Neural progenitor cell (in vitro differentiated cells): ENCODE data around the gene PSD4. TPM values are rescaled to one million over a fixed set of nuclear protein-coding genes. Genes with fewer than 3 reads are reported as not detected.

Source experiments
- DNase-seq: peaks from one replicate; pipeline ENCODE4 v3.0.0-alpha.2; 2016; ENCODE audit warnings: low spot score
- H2AFZ ChIP-seq: fragments of 200-600 bp; sonication (generic); replicated peaks from 2 replicates; pipeline ENCODE4 v1.6.1; 2016; ENCODE audit warnings: antibody characterized with exemption
- H3F3A ChIP-seq: fragments of 200-600 bp; sonication (generic); 2 replicates; pipeline ENCODE4 v1.6.1; 2016; ENCODE audit warnings: antibody characterized with exemption, low read depth
- H3K27ac ChIP-seq: fragments of 200-600 bp; sonication (generic); 2 replicates; pipeline ENCODE4 v1.5.1; 2016; ENCODE audit warnings: mild to moderate bottlenecking
- H3K27me3 ChIP-seq: fragments of 200-600 bp; sonication (generic); 2 replicates; pipeline ENCODE4 v1.6.1; 2016; ENCODE audit warnings: mild to moderate bottlenecking, moderate library complexity
- H3K36me3 ChIP-seq: fragments of 200-600 bp; sonication (generic); 2 replicates; pipeline ENCODE4 v1.5.1; 2016
- H3K4me1 ChIP-seq: fragments of 200-600 bp; sonication (generic); 2 replicates; pipeline ENCODE4 v1.6.1; 2016; ENCODE audit warnings: mixed run types
- H3K4me2 ChIP-seq: fragments of 200-600 bp; sonication (generic); 2 replicates; pipeline ENCODE4 v1.6.1; 2016
- H3K4me3 ChIP-seq: fragments of 200-600 bp; sonication (generic); 2 replicates; pipeline ENCODE4 v1.5.1; 2016
- H3K79me2 ChIP-seq: fragments of 200-600 bp; sonication (generic); 2 replicates; pipeline ENCODE4 v1.6.1; 2016; ENCODE audit warnings: low read depth
- H3K9ac ChIP-seq: fragments of 200-600 bp; sonication (generic); 2 replicates; pipeline ENCODE4 v1.6.1; 2016
- H3K9me3 ChIP-seq: fragments of 200-600 bp; sonication (generic); 2 replicates; pipeline ENCODE4 v1.5.1; 2016; ENCODE audit warnings: low read depth
- H4K20me1 ChIP-seq: fragments of 200-600 bp; sonication (generic); 2 replicates; pipeline ENCODE4 v1.6.1; 2016; ENCODE audit warnings: low read depth
- H3K27ac Mint-ChIP-seq: 3 replicates; pipeline ENCODE4 v1.8.0; 2021; ENCODE audit warnings: mixed read lengths
- H3K27me3 Mint-ChIP-seq: 2 replicates; pipeline ENCODE4 v1.8.0; 2022; ENCODE audit warnings: low read depth, mild to moderate bottlenecking, inconsistent platforms, moderate library complexity, mixed read lengths; ENCODE audit not compliant: insufficient read depth
- H3K36me3 Mint-ChIP-seq: 3 replicates; pipeline ENCODE4 v1.8.0; 2021; ENCODE audit warnings: mixed read lengths
- H3K4me1 Mint-ChIP-seq: 3 replicates; pipeline ENCODE4 v1.8.0; 2021; ENCODE audit warnings: mixed read lengths
- H3K4me3 Mint-ChIP-seq: 3 replicates; pipeline ENCODE4 v1.8.0; 2021; ENCODE audit warnings: mild to moderate bottlenecking, moderate library complexity, mixed read lengths
- H3K9me3 Mint-ChIP-seq: 3 replicates; pipeline ENCODE4 v1.8.0; 2020; ENCODE audit warnings: mixed read lengths
- EZH2 ChIP-seq: fragments of 200-600 bp; sonication (generic); IDR thresholded peaks from 2 replicates; pipeline ENCODE4 v1.6.1; 2017; ENCODE audit warnings: antibody characterized with exemption, mild to moderate bottlenecking, moderate library complexity
- EZH2phosphoT487 ChIP-seq: fragments of 200-600 bp; sonication (generic); IDR thresholded peaks from 2 replicates; pipeline ENCODE4 v1.6.1; 2017; ENCODE audit warnings: antibody characterized with exemption
- total RNA-seq: library from RNA; depleted of rRNA; stranded (reverse); fragments of >200 nt; gene quantifications from 2 replicates; pipeline ENCODE4 v1.2.3, GENCODE V29; 2015; ENCODE audit warnings: low replicate concordance
- TF ChIP-seq, protein P1 (sequence below): fragments of 200-600 bp; sonication (generic); IDR thresholded peaks from 2 replicates; pipeline ENCODE4 v1.5.1; 2017; ENCODE audit warnings: antibody characterized with exemption, mild to moderate bottlenecking

PSD4 gene
- total RNA-seq, 1 donor from 2014 or later: 0.02 TPM

DNA sequence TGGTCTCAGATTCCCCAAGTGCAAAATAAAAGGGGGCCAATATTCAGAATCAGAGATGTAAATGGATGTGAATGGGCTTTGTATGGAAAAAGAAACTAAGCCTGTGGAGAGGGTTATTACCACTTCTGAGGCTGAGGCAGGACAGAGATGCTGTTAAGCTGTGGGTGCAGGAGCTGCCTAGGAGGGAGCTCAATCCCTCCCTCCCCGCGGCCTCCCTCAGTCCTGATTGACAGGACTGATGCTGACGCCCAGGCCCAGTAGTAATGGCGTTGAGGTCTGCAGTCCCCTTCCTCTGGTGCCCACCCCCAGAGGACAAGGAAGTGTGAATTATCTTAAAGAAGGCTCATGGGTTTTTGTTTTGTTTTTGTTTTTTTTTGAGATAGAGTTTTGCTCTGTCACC, 40.4 kb downstream of the PSD4 start:
- Mint-ChIP-seq H3K4me3 (no peak overlapping the region), H3K9me3 (peaks cover 12% of the 10 kb centered on the region), H3K4me1 (peaks cover 73% of the 10 kb centered on the region), H3K27me3 (peaks cover 15% of the 10 kb centered on the region), H3K36me3 (peaks cover 5% of the 10 kb centered on the region), H3K27ac (no peak overlapping the region)
- no peaks in the 10 kb centered on the region for H3K79me2 ChIP-seq
- H3K4me1 ChIP-seq: peaks cover 15% of the 10 kb centered on the region
- H3K27me3 ChIP-seq: no peaks in the 10 kb centered on the region
- H3K27ac ChIP-seq: no peak overlapping the region
- no peak overlapping the region for H3K4me2 ChIP-seq
- no peaks in the 10 kb centered on the region for H4K20me1 ChIP-seq
- no peaks in the 10 kb centered on the region for H3K9me3 ChIP-seq
- TF ChIP-seq EZH2phosphoT487 (no peak), EZH2 (no peak)
- TF ChIP-seq, protein P1, sequence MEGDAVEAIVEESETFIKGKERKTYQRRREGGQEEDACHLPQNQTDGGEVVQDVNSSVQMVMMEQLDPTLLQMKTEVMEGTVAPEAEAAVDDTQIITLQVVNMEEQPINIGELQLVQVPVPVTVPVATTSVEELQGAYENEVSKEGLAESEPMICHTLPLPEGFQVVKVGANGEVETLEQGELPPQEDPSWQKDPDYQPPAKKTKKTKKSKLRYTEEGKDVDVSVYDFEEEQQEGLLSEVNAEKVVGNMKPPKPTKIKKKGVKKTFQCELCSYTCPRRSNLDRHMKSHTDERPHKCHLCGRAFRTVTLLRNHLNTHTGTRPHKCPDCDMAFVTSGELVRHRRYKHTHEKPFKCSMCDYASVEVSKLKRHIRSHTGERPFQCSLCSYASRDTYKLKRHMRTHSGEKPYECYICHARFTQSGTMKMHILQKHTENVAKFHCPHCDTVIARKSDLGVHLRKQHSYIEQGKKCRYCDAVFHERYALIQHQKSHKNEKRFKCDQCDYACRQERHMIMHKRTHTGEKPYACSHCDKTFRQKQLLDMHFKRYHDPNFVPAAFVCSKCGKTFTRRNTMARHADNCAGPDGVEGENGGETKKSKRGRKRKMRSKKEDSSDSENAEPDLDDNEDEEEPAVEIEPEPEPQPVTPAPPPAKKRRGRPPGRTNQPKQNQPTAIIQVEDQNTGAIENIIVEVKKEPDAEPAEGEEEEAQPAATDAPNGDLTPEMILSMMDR: no peak
- no peaks in the 10 kb centered on the region for H3K36me3 ChIP-seq
- no peaks in the 10 kb centered on the region for H3F3A ChIP-seq
- no peak for DNase-seq
- no peak overlapping the region for H3K4me3 ChIP-seq
- no peak overlapping the region for H2AFZ ChIP-seq
- H3K9ac ChIP-seq: no peak overlapping the region

DNA sequence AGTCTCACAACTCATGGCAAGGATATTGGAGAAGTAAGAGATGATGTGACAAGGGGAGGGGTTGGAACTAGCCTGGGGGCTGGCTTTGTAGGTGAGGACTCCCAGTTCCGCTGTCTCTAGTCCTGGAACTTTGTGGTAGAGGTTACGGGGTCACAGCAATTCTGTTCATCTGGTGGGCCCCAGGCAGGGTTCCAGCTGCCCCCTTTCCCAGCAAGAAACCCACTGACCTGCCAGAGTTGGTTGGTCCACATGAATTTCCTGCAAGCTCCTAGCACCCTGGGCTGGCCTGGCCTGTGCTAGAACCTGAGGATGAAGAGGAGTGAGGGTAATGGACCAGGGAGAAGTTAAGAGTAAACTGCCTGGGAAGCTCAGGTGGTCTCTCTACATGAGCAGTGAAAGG, 41.3 kb downstream of the PSD4 start:
- H3K36me3 ChIP-seq: no peaks in the 10 kb centered on the region
- no peak overlapping the region for H3K4me2 ChIP-seq
- DNase-seq: no peak
- Mint-ChIP-seq H3K27me3 (peaks cover 15% of the 10 kb centered on the region), H3K4me3 (no peak overlapping the region), H3K9me3 (peaks cover 12% of the 10 kb centered on the region), H3K27ac (no peak overlapping the region), H3K4me1 (peaks cover 79% of the 10 kb centered on the region), H3K36me3 (peaks cover 5% of the 10 kb centered on the region)
- TF ChIP-seq EZH2phosphoT487 (no peak), EZH2 (no peak)
- TF ChIP-seq, protein P1: no peak
- no peaks in the 10 kb centered on the region for H3F3A ChIP-seq
- no peak overlapping the region for H3K27ac ChIP-seq
- no peak overlapping the region for H3K9ac ChIP-seq
- H3K27me3 ChIP-seq: no peaks in the 10 kb centered on the region
- H4K20me1 ChIP-seq: no peaks in the 10 kb centered on the region
- H3K79me2 ChIP-seq: no peaks in the 10 kb centered on the region
- H2AFZ ChIP-seq: no peak overlapping the region
- H3K4me1 ChIP-seq: peaks cover 15% of the 10 kb centered on the region
- H3K9me3 ChIP-seq: no peaks in the 10 kb centered on the region
- H3K4me3 ChIP-seq: no peak overlapping the region

DNA sequence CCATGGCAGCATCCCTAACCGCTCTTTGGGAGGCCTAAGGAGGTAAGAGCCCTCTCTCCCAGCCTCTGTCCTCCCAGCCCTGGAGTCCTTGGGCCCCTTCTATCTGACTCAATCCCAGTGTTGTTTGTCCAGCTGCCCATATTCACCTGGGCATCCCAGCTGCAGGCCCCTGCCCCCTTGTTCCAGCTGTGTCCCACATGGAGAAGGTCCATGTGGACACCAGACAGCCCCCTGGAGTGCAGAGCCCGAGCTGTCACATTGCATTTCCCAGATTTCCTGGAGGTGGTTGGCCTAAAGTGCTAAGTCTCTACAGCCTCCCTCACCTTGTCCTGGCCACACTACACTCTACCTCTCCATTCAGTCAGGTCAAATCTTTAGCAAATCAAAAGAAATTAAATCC, 42.5 kb downstream of the PSD4 start:
- Histone ChIP-seq H3K9me3 (no peaks in the 10 kb centered on the region), H3K27me3 (no peaks in the 10 kb centered on the region), H3K4me1 (peaks cover 15% of the 10 kb centered on the region), H3K4me2 (no peak overlapping the region), H4K20me1 (no peaks in the 10 kb centered on the region), H3K79me2 (no peaks in the 10 kb centered on the region), H3F3A (no peaks in the 10 kb centered on the region), H3K4me3 (no peak overlapping the region), H3K36me3 (no peaks in the 10 kb centered on the region), H2AFZ (no peak overlapping the region), H3K9ac (no peak overlapping the region), H3K27ac (no peak overlapping the region)
- Mint-ChIP-seq H3K27me3 (peaks cover 16% of the 10 kb centered on the region), H3K4me1 (peaks cover 83% of the 10 kb centered on the region), H3K4me3 (peak overlapping the region; percentile 70), H3K27ac (peak overlapping the region; percentile 87), H3K9me3 (peaks cover 12% of the 10 kb centered on the region), H3K36me3 (peaks cover 5% of the 10 kb centered on the region)
- TF ChIP-seq, protein P1: no peak
- TF ChIP-seq EZH2phosphoT487: no peak
- no peak for TF ChIP-seq EZH2
- no peak for DNase-seq
